OCI-LY7 (cell line): ENCODE measurements around the gene NHLRC2.

Experiments
- CTCF ChIP-seq: fragments of 200-600 bp; sonication (generic); conservative IDR thresholded peaks from 2 replicates; pipeline ENCODE4 v1.5.1; 2014; ENCODE audit warnings: mild to moderate bottlenecking, antibody characterized with exemption, low read length, moderate library complexity, mixed read lengths
- EZH2phosphoT487 ChIP-seq: fragments of 200-600 bp; sonication (generic); IDR thresholded peaks from 2 replicates; pipeline ENCODE4 v1.6.1; 2018; ENCODE audit warnings: low read depth, borderline replicate concordance, mild to moderate bottlenecking, mixed run types, antibody characterized with exemption, low read length, moderate library complexity, mixed read lengths

- TF ChIP-seq CTCF (no peak), EZH2phosphoT487 (no peak)
Measured at GRCh38 chr10:113924186-113924585, 69.7 kb downstream of the NHLRC2 start.
